Adipose tissue (tissue), 3 donors: ENCODE data around the gene USP46. TPM values are rescaled to one million over a fixed set of nuclear protein-coding genes. Genes with fewer than 3 reads are reported as not detected.

Experiments used
- H3K27ac ChIP-seq: one replicate; pipeline ENCODE4 v1.5.1; 2013; ENCODE audit warnings: low read depth, low read length
- WGBS, 3 donors: extraction: QIAGEN DNeasy Blood & Tissue Kit; methylation state at CpG; one replicate each; pipeline ENCODE4 v1.1.7; 2013; 5-methylcytosine and 5-hydroxymethylcytosine counted together
- polyA plus RNA-seq, 3 donors: library from polyadenylated mRNA; stranded (reverse); fragments of 200-250 nt; gene quantifications; one replicate each; pipeline ENCODE4 v1.2.3, GENCODE V29; 2013
- donor health status: healthy with polysubstance abuse.
- donor health status: Bipolar disorder and iron deficiency.
- donor health status: healthy.

USP46 gene
- polyA plus RNA-seq, 3 donors, result 3.1 to 9.1 (median 3.6) TPM

DNA sequence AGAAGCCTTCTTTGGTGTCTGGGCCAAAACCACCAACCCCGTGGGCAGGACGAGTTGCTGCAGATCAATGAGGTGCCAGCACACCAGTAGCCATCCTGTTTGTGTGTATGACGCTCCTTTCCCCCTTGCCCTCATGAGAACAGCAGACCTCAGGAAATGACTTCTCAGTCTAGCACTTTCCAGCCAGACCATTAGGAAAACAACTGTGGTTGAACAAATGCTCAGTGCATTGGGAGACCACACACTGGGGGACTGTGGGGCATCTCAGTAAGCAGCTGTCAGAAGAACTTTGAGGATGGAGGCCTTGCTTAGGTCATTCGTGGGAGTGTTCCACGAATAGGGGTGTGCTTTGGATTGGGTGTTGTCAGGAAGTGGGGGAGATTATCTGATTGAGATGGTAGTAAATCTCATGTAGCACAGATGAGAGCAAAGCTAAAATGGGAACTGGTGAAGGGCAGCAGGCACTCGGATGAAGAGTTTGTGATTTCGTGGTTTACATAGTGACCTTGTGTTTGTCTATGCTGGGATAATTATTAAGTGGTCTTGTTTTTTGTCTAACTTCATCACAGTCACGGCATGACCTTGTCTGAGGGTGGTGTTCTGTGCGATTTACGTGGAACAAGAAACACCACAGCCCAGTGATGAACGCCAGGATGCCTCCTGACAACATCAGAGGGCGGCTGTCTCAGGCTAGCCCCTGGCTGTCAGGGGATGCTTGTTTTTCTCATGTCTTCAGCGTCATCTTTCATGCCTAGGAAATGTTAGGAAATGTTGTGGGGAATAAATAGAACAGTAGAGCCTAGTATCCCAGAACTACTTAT, 70.1 kb downstream of the USP46 start:
- 57 to 78% (median 59%) methylated on average over 13 of the region's 13 CpGs for WGBS, 3 donors
- H3K27ac ChIP-seq, result no peak overlapping the region

DNA sequence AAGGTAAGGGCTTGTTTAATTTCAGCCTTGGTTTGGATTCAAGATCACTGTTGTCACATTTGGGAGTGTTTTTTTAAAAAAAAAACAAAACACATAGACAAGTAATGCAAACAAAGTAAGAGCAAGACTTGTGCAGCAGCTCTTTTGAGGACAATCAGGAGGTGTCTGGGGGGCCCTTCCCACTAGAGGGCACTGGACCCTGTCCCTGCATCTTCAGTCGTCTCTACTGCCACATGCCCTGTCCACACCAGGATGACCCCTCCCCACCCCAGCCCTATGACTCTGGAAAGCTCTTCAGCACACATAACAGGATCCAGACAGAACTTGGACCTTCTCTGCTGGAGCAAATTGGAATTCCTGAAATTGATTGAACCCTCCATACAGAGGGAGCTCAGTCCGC, 71.0 kb downstream of the USP46 start:
- WGBS, 3 donors, result 49 to 56% (median 50%) methylated on average over 2 of the region's 2 CpGs
- H3K27ac ChIP-seq, result no peak overlapping the region

DNA sequence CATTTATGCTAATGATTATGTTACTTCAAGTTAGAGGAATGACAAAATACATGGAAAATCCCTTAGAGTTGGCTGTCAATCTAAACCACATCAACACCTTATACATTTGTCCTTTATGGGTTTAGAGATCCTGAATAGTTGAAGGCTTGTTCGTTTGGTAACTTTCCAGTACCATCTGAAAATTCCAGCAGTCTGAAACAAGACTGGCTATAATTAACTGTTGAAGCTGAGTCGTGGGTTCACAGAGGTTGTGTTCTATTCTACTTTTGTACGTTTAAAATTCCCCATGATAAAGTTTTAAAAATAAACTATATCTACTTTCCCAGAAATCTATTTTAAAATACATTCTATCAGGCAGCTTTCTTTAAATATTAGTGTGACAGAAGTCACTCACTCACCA, 73.0 kb downstream of the USP46 start:
- no peak overlapping the region for H3K27ac ChIP-seq
- WGBS, 3 donors, result 33 to 52% (median 44%) methylated on average over 3 of the region's 3 CpGs

DNA sequence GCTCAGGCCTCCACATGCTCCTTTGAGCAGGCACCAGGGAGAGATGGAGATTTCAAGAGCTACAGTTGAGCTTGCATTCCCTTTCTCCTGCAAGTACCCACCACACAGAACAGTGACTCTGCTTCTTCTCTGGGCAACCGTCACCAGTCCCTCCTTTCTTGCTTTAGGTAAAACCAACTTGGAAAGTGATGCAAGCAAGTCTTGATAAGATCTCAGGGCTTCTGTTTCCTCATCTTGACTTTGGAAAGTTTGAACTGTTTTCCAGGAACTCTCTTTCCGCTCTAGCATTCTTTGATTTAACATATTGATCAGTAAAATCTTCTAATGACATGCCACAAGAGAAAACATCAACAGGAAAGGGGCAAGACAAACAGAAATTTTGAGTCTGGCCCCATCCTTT, 73.7 kb downstream of the USP46 start:
- no peak overlapping the region for H3K27ac ChIP-seq
- 72 to 91% (median 78%) methylated on average over 2 of the region's 2 CpGs for WGBS, 3 donors

DNA sequence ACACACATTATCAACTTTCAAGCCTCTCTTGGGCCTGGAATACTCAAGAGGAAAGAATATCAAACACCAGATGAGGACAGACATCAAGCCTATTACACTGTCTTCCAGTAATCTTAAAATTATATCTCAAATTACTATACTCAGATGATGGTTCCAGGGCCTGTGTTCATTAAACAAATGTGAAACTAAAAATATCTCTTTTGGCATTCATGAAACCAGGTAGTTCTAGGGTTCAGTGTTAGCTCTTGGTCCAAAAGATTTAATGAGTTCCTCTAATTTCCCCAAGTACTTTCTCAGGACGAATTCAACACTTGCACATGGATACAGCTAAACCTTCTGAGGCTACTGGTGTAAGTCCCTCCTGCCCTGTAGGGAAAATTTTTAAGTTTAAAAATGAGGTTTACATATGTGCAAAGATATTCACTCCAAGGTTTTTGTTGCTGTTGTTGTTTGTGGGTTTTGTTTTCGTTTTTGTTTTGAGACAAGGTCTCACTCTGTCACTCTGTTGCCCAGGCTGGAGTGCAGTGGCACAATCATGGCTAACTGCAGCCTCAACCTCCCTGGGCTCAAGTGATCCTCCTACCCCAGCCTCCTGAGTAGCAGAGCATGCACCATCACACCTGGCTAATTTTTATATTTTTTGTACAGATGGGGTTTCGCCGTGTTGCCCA, 79.4 kb downstream of the USP46 start:
- no peak overlapping the region for H3K27ac ChIP-seq
- 87 to 89% (median 88%) methylated on average over 4 of the region's 4 CpGs for WGBS, 3 donors

DNA sequence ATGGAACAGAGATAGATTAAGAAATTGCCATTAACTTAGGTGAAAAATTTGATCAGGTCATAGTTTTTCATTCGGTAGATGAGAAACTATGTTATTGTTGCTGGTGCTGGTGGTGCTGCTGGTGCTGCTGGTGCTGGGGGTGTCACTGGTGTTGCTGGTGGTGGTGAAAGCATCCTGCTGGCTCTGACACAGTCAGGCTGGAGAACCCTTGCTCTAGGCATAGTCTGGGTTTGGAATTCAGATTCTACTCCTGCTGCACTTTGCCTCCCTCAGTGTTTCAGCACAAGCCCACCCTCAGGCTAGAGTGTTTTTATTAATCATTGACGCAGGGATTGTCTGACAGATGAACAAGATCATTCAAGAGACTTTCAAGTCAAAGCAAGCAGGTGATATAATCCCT, 80.2 kb downstream of the USP46 start:
- no peak overlapping the region for H3K27ac ChIP-seq
- 94 to 99% (median 96%) methylated on average over 2 of the region's 2 CpGs for WGBS, 3 donors

DNA sequence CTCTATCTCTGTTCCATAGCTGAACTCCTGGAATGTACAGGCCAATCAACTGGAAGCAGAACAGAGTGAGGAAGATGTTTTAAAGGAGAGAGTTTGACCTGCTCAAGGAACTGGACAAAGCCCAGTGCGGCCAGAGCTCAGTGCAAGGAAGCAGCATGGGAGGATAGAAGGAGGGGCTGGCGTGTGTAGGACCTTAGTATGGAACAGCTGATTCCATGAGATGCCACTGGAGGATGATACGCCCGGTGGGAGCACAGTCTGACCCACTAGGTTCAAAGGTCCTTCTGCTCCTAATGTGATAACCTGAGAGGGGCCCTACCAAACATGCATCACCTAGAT, 81.5 kb downstream of the USP46 start:
- WGBS, 3 donors, result 89 to 90% (median 89%) methylated on average over 4 of the region's 4 CpGs
- H3K27ac ChIP-seq, result no peak overlapping the region

DNA sequence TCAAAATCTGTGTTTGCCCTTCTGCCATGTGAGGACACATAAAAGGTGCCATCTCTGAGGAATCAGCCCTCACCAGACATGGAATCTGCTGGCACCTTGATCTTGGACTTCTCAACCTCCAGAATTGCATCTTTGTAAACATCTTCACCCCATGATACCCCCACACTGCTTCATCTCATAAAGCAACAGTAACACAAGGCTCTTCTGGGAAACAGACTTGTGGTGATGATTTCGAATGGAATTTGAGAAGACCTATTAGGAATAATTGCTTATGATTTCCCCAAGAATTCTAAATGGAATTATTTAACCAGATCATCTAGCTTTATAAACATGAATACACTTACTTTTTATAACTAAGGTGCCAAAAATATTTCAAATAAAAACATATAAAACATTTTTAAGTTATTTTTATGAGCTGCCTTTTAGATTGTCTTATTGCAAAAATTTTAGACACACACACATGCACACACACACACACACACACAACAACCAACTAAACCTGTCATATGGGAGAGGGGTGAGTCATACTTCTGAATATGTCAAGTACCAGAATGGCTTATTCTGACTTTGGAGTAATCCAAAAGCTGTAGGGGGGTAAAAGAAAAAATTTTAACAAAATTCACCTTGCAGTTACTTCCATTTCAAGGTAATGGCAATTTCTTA, 82.0 kb downstream of the USP46 start:
- 82 to 83% (median 82%) methylated on average over 1 of the region's 1 CpG for WGBS, 3 donors
- no peak overlapping the region for H3K27ac ChIP-seq

DNA sequence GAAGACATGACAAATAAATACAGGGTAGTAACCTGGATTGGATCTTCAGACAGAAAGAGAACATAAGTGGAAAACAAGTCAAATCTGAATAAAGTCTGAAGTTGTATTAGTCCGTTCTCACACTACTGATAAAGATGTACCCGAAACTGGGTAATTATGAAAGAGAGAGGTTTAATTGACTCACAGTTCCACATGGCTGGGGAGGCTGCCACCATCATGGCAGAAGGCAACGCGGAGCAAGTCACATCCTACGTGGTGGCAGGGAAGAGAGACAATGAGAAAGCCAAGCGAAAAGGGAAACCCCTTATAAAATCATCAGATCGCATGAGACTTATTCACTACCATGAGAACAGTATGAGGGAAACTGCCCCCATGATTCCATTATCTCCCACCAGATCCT, 82.8 kb downstream of the USP46 start:
- 93 to 97% (median 93%) methylated on average over 7 of the region's 7 CpGs for WGBS, 3 donors

DNA sequence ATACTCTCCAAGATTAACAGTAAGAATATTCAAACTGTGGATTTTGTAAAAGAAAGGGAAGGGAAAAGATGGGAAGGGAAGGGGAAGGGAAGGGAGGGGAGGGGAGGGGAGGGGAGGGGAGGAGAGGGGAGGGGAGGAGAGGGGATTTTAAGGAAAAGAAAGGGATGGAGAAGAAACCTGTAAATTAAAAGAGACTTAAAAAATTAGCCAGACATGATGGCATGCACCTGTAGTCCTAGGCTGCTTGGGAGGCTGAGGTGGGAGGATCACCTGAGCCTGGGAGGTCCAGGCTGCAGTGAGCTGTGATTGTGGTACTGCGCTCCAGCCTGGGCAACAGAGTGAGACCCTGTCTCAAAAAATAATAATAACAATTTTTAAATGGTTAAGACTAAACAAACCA, 83.7 kb downstream of the USP46 start:
- WGBS, 3 donors, result 96 to 100% (median 100%) methylated on average over 1 of the region's 1 CpG
- no peak overlapping the region for H3K27ac ChIP-seq

More for the DNA sequence above, 82.8 kb downstream of the USP46 start:
- H3K27ac ChIP-seq, result no peak overlapping the region

DNA sequence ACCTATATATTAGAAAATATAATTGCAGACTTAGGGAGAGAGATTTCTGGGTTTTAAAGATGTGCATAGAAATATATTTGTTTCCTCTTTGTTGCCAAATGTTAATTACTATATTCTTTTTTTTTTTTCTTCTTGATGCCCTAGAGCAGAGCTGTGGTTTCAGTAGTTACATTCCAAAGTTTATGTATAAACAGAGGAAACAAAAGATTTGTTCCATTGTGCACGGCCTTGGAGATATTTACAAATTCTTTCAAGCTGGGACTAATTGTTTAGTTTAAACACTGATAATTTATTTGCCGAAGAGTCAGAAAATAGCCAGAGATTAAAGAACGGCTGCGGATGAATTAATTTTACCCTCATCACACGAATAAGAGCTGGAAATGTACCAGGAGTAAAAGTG, 85.1 kb downstream of the USP46 start:
- WGBS, 3 donors, result 32 to 73% (median 73%) methylated on average over 5 of the region's 5 CpGs
- no peak overlapping the region for H3K27ac ChIP-seq

DNA sequence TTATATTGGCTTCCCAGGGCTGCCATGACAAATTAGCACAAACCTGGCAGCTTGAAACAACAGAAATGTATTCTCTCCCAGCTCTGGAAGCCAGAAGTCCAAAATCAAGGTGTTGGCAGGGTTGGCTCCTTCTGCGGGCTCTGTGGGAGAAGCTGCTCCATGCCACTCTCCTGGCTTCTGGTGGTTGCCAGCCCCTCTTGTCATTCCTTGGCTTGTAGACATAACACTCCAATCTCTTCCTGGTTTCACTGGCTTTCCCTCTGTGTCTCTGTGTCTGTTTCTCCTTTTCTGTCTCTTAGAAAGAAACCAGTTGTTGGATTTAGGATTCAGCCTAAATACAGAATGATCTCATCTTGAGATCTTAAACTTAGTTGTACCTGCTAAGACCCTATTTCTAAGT, 85.5 kb downstream of the USP46 start:
- 83 to 100% (median 100%) methylated on average over 1 of the region's 1 CpG for WGBS, 3 donors
- H3K27ac ChIP-seq, result no peak overlapping the region

DNA sequence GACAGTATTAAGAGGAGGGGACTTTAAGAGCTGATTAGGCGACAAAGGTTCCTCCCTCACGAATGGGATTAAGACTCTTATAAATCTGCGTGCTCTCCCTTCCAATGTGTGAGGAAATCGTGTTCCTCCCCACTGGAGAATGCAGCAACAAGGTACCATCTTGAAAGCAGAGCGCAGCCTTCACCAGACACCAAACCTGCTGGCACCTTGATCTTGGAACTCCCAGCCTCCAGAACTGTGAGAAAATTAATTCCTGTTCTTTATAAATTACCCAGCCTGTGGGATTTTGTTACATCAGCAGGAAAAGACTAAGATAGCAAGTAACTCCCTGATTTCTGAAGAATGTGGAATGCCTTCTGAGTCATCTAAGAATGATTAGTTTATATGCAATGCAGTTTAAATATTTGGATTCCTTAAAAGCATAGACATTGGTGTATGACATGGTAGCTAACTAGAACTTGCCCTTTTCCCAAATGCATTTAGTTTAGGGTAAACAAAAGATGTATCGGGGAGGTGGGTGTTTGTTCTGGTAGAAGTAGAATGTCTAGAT, 86.1 kb downstream of the USP46 start:
- whole genome bisulfite sequencing, 3 donors, result 91 to 95% (median 95%) methylated on average over 6 of the region's 6 CpGs
- H3K27ac ChIP-seq, result no peak overlapping the region

DNA sequence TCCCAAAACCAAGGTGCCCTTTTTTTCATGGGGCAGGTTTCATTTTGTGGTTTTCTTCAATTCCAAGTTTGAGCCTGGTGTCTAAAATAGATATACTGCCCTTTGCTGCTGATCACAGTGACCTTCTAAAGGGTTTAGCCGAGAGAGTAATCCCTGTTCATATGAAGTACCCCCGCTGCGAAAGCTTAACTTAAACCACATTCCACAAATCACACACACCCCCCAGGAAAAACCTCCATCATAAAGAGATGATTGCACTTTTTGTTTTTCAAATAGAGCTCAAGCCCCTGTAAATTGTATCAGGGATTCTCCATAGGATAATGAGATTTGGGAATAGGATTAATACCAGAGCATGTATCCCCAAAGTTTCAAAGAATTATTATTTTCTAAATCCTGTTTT, 90.8 kb downstream of the USP46 start:
- H3K27ac ChIP-seq, result no peak overlapping the region
- 81 to 89% (median 85%) methylated on average over 3 of the region's 3 CpGs for WGBS, 3 donors

DNA sequence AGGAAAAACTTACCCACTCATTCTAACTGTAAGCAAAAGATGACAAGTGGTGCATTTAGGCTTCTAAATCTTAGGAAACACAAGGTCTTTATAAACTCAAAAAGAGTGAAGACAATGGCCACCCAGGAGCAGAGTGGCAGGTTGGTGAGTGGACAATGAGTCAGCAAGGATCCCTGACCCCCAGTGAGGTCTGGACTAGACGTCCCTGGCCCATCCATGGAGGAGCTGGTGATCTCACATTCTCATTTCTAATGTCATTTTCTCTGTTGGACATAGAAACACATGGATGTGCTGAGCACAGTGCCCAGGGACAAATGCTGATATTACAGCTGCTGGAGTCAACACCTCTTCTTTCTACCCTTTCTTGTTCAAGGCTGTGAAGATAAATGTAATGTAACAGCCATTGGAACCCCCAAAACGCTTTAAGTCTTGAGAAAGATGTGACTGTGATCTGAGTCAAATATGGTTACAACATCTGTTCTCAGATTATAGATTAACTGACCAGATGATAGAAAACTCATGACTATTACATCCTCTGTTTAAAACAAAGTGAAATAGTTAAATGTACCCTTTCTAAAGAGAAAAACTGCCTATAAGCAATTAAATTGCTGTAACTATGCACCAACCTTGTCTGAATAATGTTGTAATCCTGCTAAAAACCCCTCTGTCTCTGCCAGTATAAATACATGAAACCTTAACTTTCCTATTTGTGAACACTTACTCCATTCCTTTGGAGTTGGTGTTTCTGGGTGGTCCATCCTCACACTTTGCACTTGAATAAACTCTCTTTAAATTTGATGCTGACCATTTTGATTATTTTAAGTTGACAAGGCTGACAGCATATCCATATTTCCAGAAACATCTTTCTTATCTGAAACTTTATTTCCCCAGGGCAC, 92.7 kb downstream of the USP46 start:
- 44 to 77% (median 72%) methylated on average over 2 of the region's 2 CpGs for WGBS, 3 donors
- no peak overlapping the region for H3K27ac ChIP-seq

DNA sequence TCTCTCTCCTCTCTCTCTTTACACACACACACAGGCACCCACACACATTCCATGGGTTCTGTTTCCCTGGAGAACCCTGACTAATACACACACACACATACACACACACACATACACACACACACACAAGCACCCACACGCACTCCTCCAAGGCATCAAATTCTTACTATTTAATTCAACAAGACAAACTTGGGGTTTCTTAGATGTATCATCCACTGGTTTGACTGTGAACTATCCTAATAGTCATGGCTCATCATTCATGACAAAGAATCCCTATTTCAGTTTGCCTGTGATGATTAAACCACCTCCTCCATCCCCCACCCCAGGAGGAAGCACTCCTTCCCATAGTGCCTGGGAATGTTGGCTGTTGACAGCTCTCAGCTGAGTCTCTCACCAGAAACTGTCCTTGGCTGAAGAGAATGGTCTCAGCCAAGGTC, 98.2 kb downstream of the USP46 start:
- H3K27ac ChIP-seq, result no peak overlapping the region
- WGBS, 3 donors, result 88 to 90% (median 90%) methylated on average over 1 of the region's 1 CpG

DNA sequence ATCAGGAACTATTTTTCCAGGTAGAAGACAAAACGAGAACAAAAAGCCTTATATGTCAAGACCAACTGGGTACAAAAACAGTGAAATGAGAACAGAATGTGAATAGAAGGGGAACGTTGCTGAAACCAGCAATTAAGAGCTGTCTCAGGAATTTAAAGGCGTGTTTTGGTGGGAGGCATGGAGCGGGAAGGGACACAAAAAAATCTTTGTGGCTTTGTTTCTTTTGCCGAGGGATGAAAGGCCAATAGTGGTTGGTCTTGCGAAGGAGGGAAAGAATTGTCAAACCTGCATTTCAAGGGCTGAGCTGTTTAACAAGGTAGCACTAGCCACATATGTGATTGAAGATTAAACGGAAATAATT, 103.8 kb downstream of the USP46 start:
- 45 to 72% (median 68%) methylated on average over 7 of the region's 7 CpGs for WGBS, 3 donors
- no peak overlapping the region for H3K27ac ChIP-seq

DNA sequence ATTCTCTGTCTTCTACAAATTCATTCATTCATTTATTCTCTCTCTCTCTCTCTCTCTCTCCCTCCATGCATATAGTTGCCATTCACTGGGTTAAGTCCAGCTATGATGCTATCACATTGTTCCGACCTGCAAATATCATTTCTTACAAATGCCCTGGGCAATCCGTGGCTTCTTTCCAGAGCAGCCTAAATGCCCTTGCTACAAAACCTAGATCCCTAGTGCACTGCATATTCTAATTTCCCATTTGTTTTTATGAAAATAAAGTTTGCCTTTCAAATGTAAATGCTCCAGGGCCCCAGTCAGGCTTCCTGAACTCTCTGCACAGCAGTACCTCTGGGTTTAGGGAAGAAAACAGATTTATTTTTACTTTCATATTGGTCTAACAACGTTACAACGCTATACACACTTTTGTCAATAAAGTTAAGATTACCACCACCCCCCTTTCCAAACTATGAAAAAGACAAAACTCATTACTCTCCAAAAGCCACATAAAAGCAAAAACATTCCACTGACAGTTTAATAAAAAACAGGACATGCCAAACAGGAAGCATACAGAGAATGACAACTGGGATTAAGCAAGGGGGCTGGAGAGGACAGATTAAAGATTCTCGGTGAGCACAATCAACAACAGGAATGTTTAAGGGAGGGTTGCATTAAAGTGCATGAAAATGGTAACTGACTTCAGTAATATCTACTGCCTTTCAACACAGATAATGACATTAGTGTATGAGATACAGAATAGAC, 104.3 kb downstream of the USP46 start:
- no peak overlapping the region for H3K27ac ChIP-seq
- 37 to 41% (median 40%) methylated on average over 5 of the region's 5 CpGs for WGBS, 3 donors
